H1 (cell line): ENCODE data around the gene MFN1. TPM values are rescaled to one million over a fixed set of nuclear protein-coding genes. Genes with fewer than 3 reads are reported as not detected.

ENCODE experiments used
- CBX8 ChIP-seq: fragments of 300-800, 300-1000 bp; sonication (generic); IDR thresholded peaks from 2 replicates; pipeline ENCODE4 v1.7.1; 2016; ENCODE audit warnings: low read depth, low read length, borderline replicate concordance
- KDM4A ChIP-seq: IDR thresholded peaks from one replicate; pipeline ENCODE4 v1.7.1; 2012; ENCODE audit warnings: low read depth, mild to moderate bottlenecking, moderate library complexity, low read length, inconsistent platforms; ENCODE audit not compliant: severe bottlenecking
- TAF1 ChIP-seq: IDR thresholded peaks from 2 replicates; pipeline ENCODE4 v1.6.1; 2011; ENCODE audit warnings: mild to moderate bottlenecking, low read depth, low read length
- polyA plus RNA-seq, 7 experiments: library from polyadenylated mRNA; depleted of rRNA in 3 of 7; stranded (reverse) in 5 of 7; unstranded in 2 of 7; fragments of >200 nt in 5 of 7; fragments of 200-250 nt in 2 of 7; gene quantifications; 1 replicate in 5 of 7; 2 replicates in 1 of 7; 4 replicates in 1 of 7; pipeline versions ENCODE4 v1.2.1 to v1.2.3, GENCODE V29; 2011 to 2013; ENCODE audit warnings: missing spikeins in 2 of 7, mixed read lengths in 2 of 7
- total RNA-seq: library from RNA; stranded (reverse); fragmentation: NEBNext Ultra II Directional; extraction: Animal tissue kit (Norgen Biotek cat#: 25700); gene quantifications from 2 replicates; pipeline ENCODE4 v1.2.1, GENCODE V29; 2021

Gene MFN1
- total and polyA plus RNA-seq, 2 of the 8 experiments (the other 6 are each of a cell fraction or from before 2014, with no cell fraction given), result 9.1 to 35.6 TPM

GRCh38 chr3:179415377-179415776, 67.9 kb downstream of the MFN1 start (continued):
- no peak for TF ChIP-seq TAF1
- TF ChIP-seq CBX8, result no peak
- TF ChIP-seq KDM4A, result no peak
